Stromal cell of bone marrow (primary cell): ENCODE data around the gene DACH1.

Experiments used
- DNase-seq: peaks from one replicate; pipeline ENCODE4 v3.0.0-alpha.2; 2012; ENCODE audit warnings: low read depth

The DACH1 gene

DNA sequence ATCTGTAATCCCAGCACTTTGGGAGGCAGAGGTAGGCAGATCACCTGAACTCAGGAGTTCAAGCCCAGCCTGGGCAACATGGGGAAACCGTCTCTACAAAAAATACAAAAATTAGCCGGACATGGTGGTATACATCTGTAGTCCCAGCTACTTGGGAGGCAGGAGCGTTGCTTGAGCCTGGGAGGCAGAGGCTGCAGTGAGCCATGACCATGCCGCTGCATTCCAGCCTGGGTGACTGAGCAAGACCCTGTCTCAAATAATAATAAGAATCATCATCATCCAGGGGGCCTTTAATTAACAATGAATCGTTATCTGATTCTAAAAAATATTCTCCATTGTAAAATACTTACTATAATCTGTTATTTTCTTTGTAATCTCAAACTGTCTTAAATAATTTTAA lies 283.4 kb downstream of the DACH1 start:
- DNase-seq: no peak

DNA sequence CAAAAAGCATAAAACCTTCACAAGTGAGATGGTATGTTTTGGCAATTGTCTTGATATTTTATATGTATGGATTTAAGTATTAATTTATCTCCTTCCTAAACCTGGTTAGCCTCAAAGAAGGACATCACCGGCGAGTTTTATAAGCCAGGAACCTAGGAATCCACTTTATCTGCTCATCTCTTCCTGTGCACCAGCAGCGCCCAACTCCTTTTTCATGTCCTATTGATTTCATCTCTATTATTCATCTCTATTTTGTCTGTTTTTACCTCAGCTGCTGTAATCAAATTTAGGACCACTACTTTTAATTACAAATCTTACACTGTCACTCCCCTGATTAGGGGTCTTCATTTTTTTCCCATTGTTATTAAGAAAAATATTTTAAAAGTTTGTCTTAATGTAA lies 286.4 kb downstream of the DACH1 start:
- no peak for DNase-seq

DNA sequence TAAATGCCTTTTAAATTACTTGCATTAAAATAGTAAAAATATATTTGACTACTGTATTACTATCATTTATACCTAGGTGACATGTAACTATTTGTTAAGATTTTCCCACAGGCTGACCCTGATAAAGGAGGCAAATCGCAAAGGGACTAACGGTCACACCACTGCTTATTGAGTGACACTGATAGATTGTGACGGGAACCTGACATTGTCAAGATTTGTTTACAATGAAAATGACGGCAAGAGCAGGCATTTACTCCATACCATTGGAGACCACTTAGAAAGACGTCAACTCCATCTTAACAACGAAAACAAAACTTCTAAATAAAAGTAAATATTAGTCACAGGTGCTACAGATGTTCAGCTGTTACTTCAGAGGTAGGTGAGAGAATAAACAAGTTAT lies 289.0 kb downstream of the DACH1 start:
- no peak for DNase-seq

DNA sequence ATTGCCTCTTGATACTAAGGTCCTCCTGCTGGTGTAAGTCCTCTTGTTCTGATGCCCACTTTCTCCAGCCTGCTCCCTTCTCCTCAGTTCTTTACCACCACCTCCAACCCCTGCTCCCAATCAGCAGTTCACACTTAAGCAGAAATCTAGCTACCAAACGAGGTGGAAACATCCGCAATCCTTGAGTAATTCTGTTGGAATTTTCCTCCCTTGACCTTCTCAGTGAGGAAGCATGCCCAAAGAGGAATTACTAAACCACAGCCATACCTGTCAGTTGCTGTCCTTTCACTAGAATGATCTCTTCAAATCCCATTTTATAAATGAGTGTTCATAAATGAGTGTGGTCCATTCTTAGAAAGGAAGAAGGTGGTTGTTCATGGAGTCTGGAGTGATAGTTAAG lies 289.9 kb downstream of the DACH1 start:
- DNase-seq: no peak

DNA sequence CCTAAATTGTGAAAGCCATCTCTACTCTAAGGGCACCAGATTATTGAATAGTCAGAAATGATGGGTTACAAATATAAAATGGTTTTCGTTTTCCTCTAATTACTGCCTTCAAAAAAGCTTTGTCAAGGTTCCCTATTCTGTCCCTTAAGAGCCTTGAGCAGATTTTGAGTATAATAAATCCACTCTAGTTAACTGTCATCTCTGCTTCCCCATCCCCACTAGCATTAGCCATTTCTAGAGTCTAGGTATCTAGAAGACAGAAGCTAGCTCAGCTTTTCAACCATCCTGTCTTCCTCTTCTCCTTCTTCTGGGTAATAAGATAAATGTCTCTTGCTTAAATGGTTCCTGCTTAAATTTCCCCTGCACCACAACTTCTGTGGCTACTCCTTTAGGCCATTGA lies 290.4 kb downstream of the DACH1 start:
- DNase-seq: no peak

DNA sequence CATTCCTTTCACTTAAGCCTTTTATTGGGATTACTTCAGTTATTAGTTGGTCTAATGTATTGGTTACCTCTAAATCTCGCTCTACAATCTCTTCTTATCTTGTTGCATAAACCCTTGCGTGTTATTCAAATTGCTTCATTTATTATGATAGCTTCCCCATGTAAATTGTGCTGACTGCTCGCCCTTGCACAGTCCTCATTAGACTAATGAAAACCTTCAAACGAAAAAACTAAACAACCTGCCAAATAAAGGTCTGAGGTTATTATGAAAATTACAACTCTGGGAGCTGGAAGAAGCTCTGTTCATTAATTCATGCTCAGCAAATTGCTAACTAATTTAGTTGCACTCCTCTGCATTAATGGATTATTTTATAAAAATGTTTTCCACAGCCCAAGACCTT lies 320.1 kb downstream of the DACH1 start:
- DNase-seq: no peak

DNA sequence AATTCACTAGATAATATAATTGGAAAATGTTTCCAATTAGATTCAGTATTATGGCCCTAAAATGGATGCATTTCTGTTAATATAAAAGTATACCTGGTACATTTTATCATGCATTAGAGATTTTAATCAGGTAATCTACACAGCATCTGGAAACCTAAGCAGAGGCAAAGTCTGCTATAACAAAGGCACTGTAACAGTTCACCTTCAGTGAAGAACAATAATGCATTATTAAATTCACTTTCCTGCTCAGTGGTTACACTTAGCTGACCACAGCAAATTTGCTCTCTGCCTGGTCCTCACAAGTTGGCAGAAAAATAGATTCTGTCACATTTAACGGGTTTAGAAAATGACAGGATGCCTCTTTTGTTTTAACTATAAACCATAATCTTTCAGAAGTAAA lies 326.9 kb downstream of the DACH1 start:
- no peak for DNase-seq

DNA sequence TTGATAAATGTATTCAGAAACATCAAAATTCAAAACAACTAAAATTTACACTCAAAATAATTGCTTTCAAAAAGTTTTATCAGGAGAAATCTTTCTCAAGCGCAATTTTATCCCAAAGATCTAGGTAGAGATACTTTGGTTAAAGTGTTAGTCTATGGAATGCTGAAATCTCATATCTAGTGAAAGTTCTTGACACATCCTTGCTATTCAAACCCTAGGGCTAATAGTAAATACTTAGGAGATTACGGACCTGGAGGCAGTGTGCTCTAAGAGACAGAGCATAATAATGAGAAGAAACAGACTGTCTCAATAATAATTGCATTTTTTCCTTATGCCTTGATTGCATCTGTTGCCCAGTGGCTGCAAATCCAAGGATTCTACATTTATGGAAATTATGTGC lies 330.8 kb downstream of the DACH1 start:
- no peak for DNase-seq

DNA sequence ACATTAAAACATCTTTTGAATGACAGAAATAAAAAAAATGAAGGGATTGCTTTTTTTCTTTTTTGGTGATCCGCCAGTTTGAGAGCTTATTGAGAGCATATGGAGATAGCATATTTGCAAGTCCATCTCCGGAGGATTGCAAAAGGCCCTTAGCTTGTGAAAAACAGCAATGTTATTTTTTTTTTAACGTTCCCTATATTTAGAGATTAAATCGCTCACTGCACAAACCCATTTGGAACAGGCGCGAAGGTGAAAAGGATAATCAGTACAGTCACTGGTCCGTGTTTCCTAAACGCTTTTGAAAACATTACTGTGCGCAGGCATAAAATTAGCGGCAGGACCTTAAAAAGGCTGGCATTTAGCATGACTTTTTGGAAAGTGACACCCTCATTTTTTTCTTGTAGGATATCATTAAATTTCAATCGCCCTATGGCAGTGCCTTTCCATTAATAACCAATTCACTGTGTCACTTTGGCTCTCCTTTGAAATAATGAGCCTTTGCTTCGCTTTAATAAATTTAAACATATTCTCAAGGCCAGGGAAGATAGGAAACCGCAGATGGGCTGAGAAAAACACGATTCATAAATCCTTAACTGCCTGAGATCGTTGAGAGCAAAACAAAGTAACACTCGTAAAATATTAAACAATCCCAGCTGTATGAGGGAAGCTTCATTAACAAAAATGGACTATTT lies 342.2 kb downstream of the DACH1 start:
- DNase-seq: no peak

DNA sequence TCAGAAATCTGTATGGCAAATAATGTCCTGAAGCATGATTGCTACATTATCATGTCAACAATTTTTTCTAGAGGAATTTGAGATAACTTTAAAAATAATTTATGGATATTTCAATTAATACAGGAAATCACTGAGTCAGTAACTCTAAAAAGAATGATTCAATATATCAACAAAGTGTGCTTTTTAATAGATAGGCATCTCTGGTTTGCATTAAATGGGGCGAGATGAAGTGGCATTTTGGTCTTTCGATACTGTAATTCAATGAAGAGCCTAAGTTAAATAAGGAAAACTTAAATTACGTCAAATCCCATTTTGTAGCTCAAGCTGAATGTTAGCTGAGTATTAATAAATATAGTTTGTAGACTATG lies 342.8 kb downstream of the DACH1 start:
- no peak for DNase-seq

DNA sequence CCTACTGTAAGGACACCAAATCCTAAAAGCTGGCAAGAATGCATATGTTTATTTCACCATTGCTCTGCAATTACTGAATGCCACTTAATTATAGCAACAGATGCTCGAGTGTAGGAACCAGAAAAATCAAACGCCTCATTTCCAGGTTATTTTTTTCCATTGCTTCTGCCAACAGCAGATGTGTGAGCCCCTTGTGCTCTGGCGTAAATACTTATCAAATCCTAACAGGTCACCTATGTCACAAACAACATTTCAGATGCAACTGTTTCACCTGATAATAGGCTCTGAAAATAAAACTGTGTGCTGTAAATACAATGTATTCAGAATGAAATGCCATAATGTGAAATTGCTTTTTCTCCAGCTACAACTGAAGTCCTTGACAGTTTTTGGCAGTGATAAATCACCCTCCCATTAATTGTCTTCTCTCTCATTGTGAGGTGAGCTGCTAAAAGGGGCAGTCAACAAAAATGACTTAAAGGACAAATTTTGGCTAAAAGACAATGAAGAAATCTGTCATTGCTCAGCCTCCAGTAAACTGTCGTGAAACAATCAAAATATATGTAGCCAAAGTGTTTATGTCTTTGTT lies 344.0 kb downstream of the DACH1 start:
- DNase-seq: no peak

DNA sequence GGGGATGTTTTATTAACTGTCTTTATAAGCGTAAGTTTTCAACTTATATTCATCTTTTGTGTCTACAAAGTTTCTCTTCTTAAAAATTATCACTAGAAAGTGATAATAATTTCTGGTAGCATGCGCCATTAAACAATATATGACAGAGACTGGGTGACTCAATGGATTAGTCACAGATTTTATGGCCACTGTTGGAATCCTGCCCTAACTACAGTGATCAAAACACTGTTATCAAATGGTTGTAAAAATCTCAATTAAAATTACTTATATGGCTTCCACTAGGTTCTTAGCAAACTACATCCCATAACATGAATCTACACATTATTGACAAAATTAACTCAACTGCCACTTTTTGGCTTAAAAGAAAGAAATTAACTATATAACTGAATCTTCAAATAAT lies 350.0 kb downstream of the DACH1 start:
- DNase-seq: no peak

DNA sequence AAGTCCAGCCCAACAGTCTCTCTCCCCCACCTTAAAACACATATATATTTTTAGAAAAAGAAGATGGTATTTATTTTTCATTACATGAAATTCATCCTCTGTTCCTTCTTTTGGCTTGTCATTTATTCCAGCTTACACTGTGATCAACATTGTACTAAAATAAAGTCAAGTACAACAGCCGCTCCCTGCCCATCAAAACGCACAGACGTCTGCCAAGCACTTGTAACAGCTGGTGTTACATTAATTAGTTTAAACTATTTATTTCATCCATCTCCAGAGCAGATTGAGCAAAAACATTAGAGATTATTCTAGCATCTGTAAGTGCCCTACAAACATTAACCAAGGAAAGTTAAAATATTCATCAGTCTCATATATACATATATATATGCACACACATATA lies 350.5 kb downstream of the DACH1 start:
- no peak for DNase-seq

DNA sequence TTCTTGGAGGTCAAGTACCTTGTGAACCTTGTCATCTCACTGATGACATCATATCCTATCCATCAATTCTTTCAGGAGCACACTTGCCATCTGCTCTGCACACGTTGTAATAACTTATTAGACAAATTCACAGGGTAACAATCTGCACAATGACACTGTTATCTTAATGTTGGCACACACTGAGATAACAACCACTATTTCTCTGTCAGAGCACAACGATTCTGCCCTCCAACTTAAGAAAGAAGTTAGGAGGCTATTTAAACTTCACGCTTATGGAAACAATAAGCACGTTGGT lies 351.3 kb downstream of the DACH1 start:
- no peak for DNase-seq

DNA sequence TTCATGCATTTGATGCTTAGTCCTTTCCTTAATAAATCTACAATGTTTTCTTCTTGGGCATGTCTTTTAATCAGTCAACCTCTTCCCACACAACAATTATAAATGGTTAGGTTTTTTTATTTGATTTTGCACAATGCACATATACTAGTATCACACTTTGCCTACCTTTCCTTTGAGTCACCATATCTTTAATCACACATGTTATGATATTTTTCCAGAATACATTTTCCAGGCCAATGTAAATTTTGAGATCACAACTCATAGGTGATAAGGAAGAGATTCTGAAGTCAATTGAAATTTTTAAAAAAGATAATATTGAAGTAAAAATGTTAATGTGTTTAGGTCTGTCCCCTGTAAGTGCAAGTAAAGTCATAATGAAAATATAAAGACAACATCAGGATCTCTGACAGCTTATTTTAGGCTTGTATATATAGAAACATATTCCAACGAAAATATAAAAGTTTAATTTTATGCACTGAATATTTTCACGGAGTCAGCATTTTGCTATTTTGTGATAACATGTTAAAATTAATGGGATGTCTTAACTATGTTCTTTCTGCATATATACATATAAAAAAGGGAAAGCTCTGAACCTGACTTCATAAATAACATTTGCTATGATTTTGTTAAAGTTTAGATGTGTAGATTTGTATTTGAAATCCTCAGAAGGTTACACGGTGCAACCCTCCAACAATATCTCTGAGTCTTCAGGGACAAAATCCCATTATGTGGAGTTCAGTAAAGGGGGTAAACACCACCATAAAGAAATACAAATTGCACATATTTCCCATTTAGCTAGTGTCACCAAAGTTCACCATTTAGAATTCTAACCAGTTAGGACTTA lies 351.9 kb downstream of the DACH1 start:
- DNase-seq: no peak

DNA sequence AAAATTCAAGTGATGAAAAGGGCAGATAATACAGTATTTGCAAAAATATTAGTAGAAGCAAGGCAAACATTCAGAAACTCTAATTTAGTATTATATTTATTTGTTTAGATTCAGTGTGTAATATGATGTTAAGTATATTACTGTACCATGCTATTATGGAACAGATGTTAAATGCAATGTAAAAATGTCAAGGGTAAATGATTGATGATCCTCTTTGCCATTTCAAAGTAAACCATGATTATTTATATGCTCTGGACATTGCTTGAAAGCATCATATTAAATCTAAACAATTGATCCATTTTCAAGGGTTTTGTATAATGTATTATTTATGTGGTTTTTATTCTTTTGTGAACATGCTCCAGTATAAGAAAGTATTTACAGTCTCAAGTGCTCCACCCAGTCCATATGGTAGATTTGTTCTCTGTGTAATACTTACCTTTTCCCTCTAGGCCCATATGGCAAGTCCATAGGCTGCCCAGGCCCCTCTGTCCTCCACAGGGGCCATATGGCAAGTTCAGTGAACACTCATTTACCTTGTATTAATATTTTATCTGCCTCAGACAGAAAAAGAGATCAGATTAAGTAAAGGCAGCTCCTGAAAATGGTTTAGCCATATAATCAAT lies 353.5 kb downstream of the DACH1 start:
- no peak for DNase-seq

DNA sequence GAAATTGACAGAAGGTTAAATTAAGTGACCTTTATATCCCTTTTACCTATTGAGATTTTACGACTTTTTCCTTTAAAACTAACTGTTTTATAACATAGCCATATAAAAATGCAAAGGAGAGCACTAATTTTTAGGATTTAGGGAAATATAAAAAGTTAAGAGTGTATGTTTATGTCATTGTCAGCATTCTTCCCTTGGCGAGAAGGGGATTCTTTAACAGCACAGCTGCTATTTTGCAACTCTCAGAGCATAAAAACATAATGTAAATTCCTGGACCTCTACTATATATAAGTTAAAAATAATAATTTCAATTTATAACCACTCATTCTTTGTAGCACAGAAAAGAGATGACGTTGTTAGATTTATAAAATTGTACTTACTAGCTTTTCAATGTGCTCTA lies 363.2 kb downstream of the DACH1 start:
- no peak for DNase-seq

DNA sequence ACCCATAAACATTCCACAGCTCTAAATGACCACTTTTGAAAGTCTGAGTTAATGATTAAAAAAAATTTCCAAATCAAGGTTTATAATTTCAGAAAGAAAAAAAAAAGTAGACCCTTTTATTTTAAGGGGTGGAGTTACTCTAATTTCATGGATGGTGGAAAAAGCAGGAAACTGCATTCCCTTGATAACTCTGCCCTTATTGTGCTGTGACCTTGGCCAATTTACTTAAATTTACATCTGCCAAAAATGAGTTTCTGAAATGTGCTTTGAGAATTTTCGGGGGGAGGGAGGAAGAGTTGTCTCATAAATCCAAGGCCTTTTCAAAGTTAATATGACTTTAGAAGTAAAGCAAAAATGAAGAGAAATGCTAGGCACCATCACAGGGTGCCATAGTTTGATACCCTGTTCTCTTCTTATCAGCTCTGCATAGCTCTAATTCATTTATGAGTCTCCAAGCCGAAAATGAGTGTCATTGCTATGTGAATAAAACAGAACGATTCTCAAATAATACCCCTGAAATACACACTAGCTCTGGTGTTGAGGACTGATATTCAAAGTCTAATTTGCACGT lies 367.0 kb downstream of the DACH1 start:
- no peak for DNase-seq

DNA sequence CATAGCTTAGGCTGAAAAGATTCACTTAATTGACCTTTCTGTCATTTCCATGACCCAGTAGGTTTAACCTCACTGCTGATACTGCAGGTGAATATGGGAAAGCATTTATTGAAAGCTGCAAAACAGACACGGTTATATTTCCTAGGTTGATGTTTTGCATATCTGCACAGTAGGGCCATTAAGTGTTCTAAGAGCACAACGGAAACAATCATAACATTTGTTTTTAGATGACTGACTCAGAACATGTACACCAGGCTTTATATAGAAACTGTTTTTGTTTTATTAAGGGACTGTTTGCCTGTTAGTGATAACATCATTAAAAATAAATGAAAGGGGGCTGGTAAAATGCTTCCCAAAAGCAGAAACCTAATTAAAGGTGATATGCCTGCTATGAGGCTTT lies 367.8 kb downstream of the DACH1 start:
- DNase-seq: no peak

DNA sequence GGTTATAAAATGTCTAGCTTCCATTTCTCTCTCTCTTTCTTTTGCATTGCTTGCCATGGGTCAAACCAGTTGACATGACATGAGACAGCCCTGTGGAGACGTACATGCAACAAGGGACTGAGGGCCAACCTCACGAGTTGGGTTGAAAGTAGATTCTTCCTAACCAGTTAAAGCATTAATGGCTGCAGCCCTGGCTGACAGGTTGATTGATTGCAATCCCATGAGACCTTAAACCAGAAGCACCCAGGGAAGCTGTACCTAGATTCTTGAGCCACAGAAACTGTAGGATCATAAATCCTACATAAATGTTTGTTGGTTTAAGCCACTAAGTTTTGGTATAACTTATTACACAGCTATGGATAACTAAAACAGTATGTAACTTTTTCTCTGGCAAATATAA lies 373.8 kb downstream of the DACH1 start:
- DNase-seq: no peak

DNA sequence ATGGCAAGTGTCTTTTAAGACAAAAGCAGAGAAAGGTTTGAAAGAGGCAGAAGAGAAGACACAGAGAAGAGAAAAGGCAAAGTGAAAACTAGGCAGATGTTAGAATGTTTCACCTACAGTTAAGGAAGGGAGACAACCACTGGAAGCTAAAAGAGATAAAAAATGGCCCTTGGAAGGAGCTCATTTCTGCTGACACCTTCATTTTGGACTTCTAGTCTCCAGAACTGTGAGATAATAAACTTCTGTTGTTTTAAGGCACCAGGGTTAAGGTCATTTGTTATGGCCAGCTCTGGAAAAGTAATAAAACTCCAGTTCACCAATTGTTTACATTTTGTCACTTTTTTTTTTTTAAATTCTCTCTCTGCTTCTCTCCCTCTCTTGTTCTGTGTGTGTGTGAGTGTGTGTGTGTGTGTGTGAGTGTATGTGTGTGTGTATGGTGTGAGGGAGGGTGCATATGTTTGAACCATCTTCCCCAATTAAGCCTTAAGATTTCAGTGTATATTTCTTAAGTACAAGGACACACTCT lies 374.6 kb downstream of the DACH1 start:
- no peak for DNase-seq

DNA sequence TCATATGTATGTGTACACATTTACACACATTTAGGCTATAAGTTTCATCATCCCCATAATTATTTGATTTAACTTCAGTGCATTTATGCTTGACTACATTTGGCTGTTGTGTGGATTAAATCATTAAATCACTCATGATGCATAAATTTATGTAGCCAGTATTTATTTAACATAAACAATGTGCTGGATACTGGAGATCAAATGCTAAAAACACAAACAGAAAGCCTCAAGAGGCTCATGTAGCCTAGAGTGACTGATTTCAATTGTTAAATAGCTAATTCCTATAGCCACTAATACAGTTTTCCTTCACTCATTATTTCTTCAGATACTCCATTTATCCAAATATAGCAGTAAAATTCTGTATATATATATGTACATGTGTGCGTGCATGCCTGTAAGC lies 376.0 kb downstream of the DACH1 start:
- no peak for DNase-seq

DNA sequence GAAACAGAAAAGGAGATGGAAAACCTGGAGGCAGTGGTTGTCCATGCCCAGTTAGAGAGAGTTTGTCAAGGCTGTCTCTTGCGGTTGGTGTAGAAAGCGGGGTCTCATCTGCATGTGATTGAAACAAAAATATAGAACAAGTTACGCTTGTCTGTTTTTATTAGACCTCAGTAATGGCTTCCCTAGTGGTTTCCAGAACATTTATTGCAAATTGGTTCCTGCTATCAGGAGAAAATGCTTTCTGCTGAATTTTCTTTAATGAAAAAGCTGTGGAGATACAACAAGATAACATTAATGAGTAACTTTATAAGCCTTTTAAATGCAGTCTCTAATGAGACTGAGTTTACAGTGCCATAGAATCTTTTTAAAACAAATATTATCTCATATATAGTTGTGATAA lies 378.0 kb downstream of the DACH1 start:
- DNase-seq: no peak
